ENCODE data around the gene SEC14L5.

GRCh38 chr16:4979164-4979563 is 21.0 kb downstream of the SEC14L5 start:
- TF ChIP-seq POLR2A (IDR thresholded peaks at IDR 0.05) (no peak), CTCF (IDR thresholded peaks at IDR 0.05) (no peak), POLR2AphosphoS5 (IDR thresholded peaks at IDR 0.05) (no peak), EP300 (IDR thresholded peaks at IDR 0.05) (no peak)
